Activated CD4-positive, alpha-beta T cell treated with anti-CD3 and anti-CD28 coated beads for 24 hours (primary cell): Measurements from ENCODE around the gene CBY2.

Experiments used
- DNase-seq, 2 donors: peaks; one replicate each; pipeline ENCODE4 v3.0.0-alpha.2; 2020; ENCODE audit warnings: low read depth in 2 of 2

CBY2 gene

GRCh38 chr13:45700971-45701900 is 884 bp upstream of the CBY2 start:
- DNase-seq, result no peak

- no peak for DNase-seq
Measured at GRCh38 chr13:45702869-45703391, 810 bp downstream of the CBY2 start.

GRCh38 chr13:45704211-45704739 is 2.2 kb downstream of the CBY2 start:
- no peak for DNase-seq

GRCh38 chr13:45704854-45705695 is 3.0 kb downstream of the CBY2 start:
- DNase-seq, result no peak

- no peak for DNase-seq
Measured at GRCh38 chr13:45705918-45706317, 3.8 kb downstream of the CBY2 start.

GRCh38 chr13:45707516-45708100 is 5.5 kb downstream of the CBY2 start:
- DNase-seq, result no peak

- DNase-seq, result no peak
Measured at GRCh38 chr13:45711951-45712350, 9.8 kb downstream of the CBY2 start.

- DNase-seq, result no peak
Measured at GRCh38 chr13:45713106-45713690, 11.1 kb downstream of the CBY2 start.

GRCh38 chr13:45713721-45714120 is 11.6 kb downstream of the CBY2 start:
- DNase-seq, result no peak

GRCh38 chr13:45714170-45714569 is 12.1 kb downstream of the CBY2 start:
- DNase-seq, result no peak

- DNase-seq, result no peak
Measured at GRCh38 chr13:45715351-45715750, 13.2 kb downstream of the CBY2 start.

GRCh38 chr13:45717349-45717748 is 15.2 kb downstream of the CBY2 start:
- no peak for DNase-seq

GRCh38 chr13:45718063-45718462 is 15.9 kb downstream of the CBY2 start:
- no peak for DNase-seq

- no peak for DNase-seq
Measured at GRCh38 chr13:45718992-45719391, 16.9 kb downstream of the CBY2 start.

- DNase-seq, result no peak
Measured at GRCh38 chr13:45721203-45721731, 19.1 kb downstream of the CBY2 start.

- no peak for DNase-seq
Measured at GRCh38 chr13:45723798-45724197, 21.7 kb downstream of the CBY2 start.

- DNase-seq, result no peak
Measured at GRCh38 chr13:45728759-45729158, 26.6 kb downstream of the CBY2 start.

GRCh38 chr13:45731455-45731854 is 29.3 kb downstream of the CBY2 start:
- no peak for DNase-seq

GRCh38 chr13:45732916-45733315 is 30.8 kb downstream of the CBY2 start:
- DNase-seq, result no peak

- no peak for DNase-seq
Measured at GRCh38 chr13:45733361-45733760, 31.2 kb downstream of the CBY2 start.

- no peak for DNase-seq
Measured at GRCh38 chr13:45737571-45738017, 35.5 kb downstream of the CBY2 start.
